Ammon's horn (tissue), 1 donor: ENCODE data around the gene MCTP1.
A peak's percentile ranks its signal among the peaks of the same experiment; 100 is the strongest.

Source experiments
- DNase-seq: peaks from one replicate; pipeline ENCODE4 v3.0.0-alpha.2; 2016; ENCODE audit warnings: low spot score

Gene MCTP1

GRCh38 chr5:95114902-95115301 lies 170.0 kb downstream of the MCTP1 start:
- DNase-seq = no peak

GRCh38 chr5:95114305-95114704 lies 170.6 kb downstream of the MCTP1 start:
- DNase-seq = no peak

GRCh38 chr5:95113489-95113888 lies 171.4 kb downstream of the MCTP1 start:
- DNase-seq = no peak

GRCh38 chr5:95111141-95111540 lies 173.8 kb downstream of the MCTP1 start:
- DNase-seq = no peak

- DNase-seq = no peak
Measured at GRCh38 chr5:95110118-95110517, 174.8 kb downstream of the MCTP1 start.

GRCh38 chr5:95107138-95107537 lies 177.8 kb downstream of the MCTP1 start:
- no peak for DNase-seq

- DNase-seq = no peak
Measured at GRCh38 chr5:95105638-95106037, 179.3 kb downstream of the MCTP1 start.

- no peak for DNase-seq
Measured at GRCh38 chr5:95102687-95103086, 182.2 kb downstream of the MCTP1 start.

GRCh38 chr5:95102080-95102479 lies 182.8 kb downstream of the MCTP1 start:
- DNase-seq = no peak

GRCh38 chr5:95100551-95100950 lies 184.3 kb downstream of the MCTP1 start:
- no peak for DNase-seq

- DNase-seq = no peak
Measured at GRCh38 chr5:95098012-95098411, 186.9 kb downstream of the MCTP1 start.

GRCh38 chr5:95093211-95093610 lies 191.7 kb downstream of the MCTP1 start:
- no peak for DNase-seq

- no peak for DNase-seq
Measured at GRCh38 chr5:95090774-95091173, 194.1 kb downstream of the MCTP1 start.

GRCh38 chr5:95087816-95088317 lies 197.0 kb downstream of the MCTP1 start:
- peak; percentile 14 for DNase-seq

GRCh38 chr5:95086927-95087815 lies 197.7 kb downstream of the MCTP1 start:
- no peak for DNase-seq

GRCh38 chr5:95084757-95085156 lies 200.1 kb downstream of the MCTP1 start:
- no peak for DNase-seq

GRCh38 chr5:95083606-95084005 lies 201.3 kb downstream of the MCTP1 start:
- no peak for DNase-seq

GRCh38 chr5:95081982-95082381 lies 202.9 kb downstream of the MCTP1 start:
- DNase-seq = no peak

GRCh38 chr5:95081500-95081960 lies 203.4 kb downstream of the MCTP1 start:
- DNase-seq = peak; percentile 51

- no peak for DNase-seq
Measured at GRCh38 chr5:95080441-95080840, 204.5 kb downstream of the MCTP1 start.

- no peak for DNase-seq
Measured at GRCh38 chr5:95080030-95080429, 204.9 kb downstream of the MCTP1 start.

- DNase-seq = no peak
Measured at GRCh38 chr5:95078868-95079267, 206.0 kb downstream of the MCTP1 start.

- no peak for DNase-seq
Measured at GRCh38 chr5:95076395-95077185, 208.3 kb downstream of the MCTP1 start.
